HCT116 (cell line): ENCODE data around the gene LTBP1. TPM values are rescaled to one million over a fixed set of nuclear protein-coding genes. Genes with fewer than 3 reads are reported as not detected.

Experiments
- ATAC-seq: fragments of 200-7000 bp; cut with Tn5 transposase; 2 replicates; pipeline ENCODE4 v1.9.1; 2020; ENCODE audit warnings: mild to moderate bottlenecking, moderate library complexity
- BruUV-seq: library from RNA; stranded (reverse); fragments of 400-500 nt; replicated peaks from 2 replicates; lab custom pipeline; 2021; lab: Mats Ljungman, UMichigan
- CTCF ChIA-PET: fragments of 300-600 bp; sonication (Branson Sonifier 250); formaldehyde crosslinking; loops from one replicate; lab custom pipeline; 2021; ENCODE audit warnings: antibody characterized with exemption; lab: Charles Lee
- POLR2A ChIA-PET: fragments of 300-600, 350-600 bp; sonication (Branson Sonifier 250); formaldehyde crosslinking; loops from one replicate; lab custom pipeline; 2021; ENCODE audit warnings: antibody characterized with exemption; lab: Charles Lee
- RAD21 ChIA-PET, 2 experiments: fragments of 300-600 bp; sonication (Branson Sonifier 250); formaldehyde crosslinking; loops; one replicate each; lab custom pipeline; 2023; ENCODE audit warnings: low total read pairs in 2 of 2; ENCODE audit not compliant: uncharacterized antibody in 2 of 2, unreplicated experiment in 2 of 2, low non-redundant PET in 1 of 2; lab: Charles Lee
- DNase-seq: peaks from one replicate; pipeline ENCODE4 v3.0.0-alpha.2; 2010; ENCODE audit warnings: low read depth, low spot score
- H2AFZ ChIP-seq: fragments of 200-600 bp; shearing (Covaris generic), sonication (generic); 2 replicates; pipeline ENCODE4 v1.6.1; 2017; ENCODE audit warnings: low read depth, mixed run types, mixed read lengths, antibody characterized with exemption, low read length; ENCODE audit not compliant: poor library complexity, severe bottlenecking
- H3K27ac ChIP-seq: 2 replicates; pipeline ENCODE4 v1.5.1; 2012; ENCODE audit warnings: low read depth, low read length
- H3K27me3 ChIP-seq: fragments of 200-600 bp; sonication (generic); 2 replicates; pipeline ENCODE4 v1.6.1; 2016; ENCODE audit warnings: mixed run types, low read length, mixed read lengths; ENCODE audit not compliant: insufficient read depth
- H3K36me3 ChIP-seq, 2 experiments: fragments of 200-500 bp in 1 of 2; fragments of 200-600 bp in 1 of 2; sonication (Bioruptor generic) in 1 of 2; sonication (generic) in 1 of 2; 2 replicates each; pipeline versions ENCODE4 v1.5.1 to v1.6.1; 2014 to 2016; ENCODE audit warnings: low read length in 2 of 2, inconsistent platforms in 1 of 2, mixed read lengths in 1 of 2, mixed run types in 1 of 2; ENCODE audit not compliant: insufficient read depth in 2 of 2, control insufficient read depth in 1 of 2
- H3K4me1 ChIP-seq, 2 experiments: fragments of 200-600 bp in 1 of 2; sonication (generic) in 1 of 2; 2 replicates each; pipeline versions ENCODE4 v1.5.1 to v1.6.1; 2012 to 2017; ENCODE audit warnings: low read length in 2 of 2, inconsistent platforms in 1 of 2, mild to moderate bottlenecking in 1 of 2, mixed read lengths in 1 of 2, mixed run types in 1 of 2, moderate library complexity in 1 of 2; ENCODE audit not compliant: insufficient read depth in 2 of 2, control insufficient read depth in 1 of 2
- H3K4me2 ChIP-seq: fragments of 200-600 bp; sonication (generic); 2 replicates; pipeline ENCODE4 v1.6.1; 2017; ENCODE audit warnings: mixed run types, low read length, mixed read lengths
- H3K4me3 ChIP-seq, 2 experiments: fragments of 200-600 bp in 1 of 2; sonication (generic) in 1 of 2; replicated peaks in 1 of 2; 2 replicates each; pipeline ENCODE4 v1.5.1; 2011 to 2016; ENCODE audit warnings: low read length in 2 of 2, control low read depth in 1 of 2, low read depth in 1 of 2, mild to moderate bottlenecking in 1 of 2, mixed read lengths in 1 of 2, mixed run types in 1 of 2
- H3K79me2 ChIP-seq: fragments of 200-600 bp; sonication (generic); 2 replicates; pipeline ENCODE4 v1.6.1; 2017; ENCODE audit warnings: mild to moderate bottlenecking, mixed run types, low read length, moderate library complexity, mixed read lengths; ENCODE audit not compliant: insufficient read depth
- H3K9ac ChIP-seq: fragments of 200-600 bp; sonication (generic); 2 replicates; pipeline ENCODE4 v1.6.1; 2016; ENCODE audit warnings: low read length, mixed read lengths
- H3K9me2 ChIP-seq: fragments of 200-600 bp; sonication (generic), shearing (Covaris generic); 2 replicates; pipeline ENCODE4 v1.6.1; 2017; ENCODE audit warnings: mixed run types, mild to moderate bottlenecking, moderate library complexity; ENCODE audit not compliant: insufficient read depth
- H3K9me3 ChIP-seq, 2 experiments: fragments of 200-500 bp in 1 of 2; fragments of 200-600 bp in 1 of 2; sonication (Bioruptor generic) in 1 of 2; sonication (generic) in 1 of 2; 2 replicates each; pipeline ENCODE4 v1.6.1; 2014 to 2017; ENCODE audit warnings: low read length in 2 of 2, mixed read lengths in 2 of 2, inconsistent platforms in 1 of 2, low read depth in 1 of 2, mild to moderate bottlenecking in 1 of 2, mixed run types in 1 of 2, moderate library complexity in 1 of 2; ENCODE audit not compliant: control insufficient read depth in 1 of 2, insufficient read depth in 1 of 2
- H4K20me1 ChIP-seq: fragments of 200-600 bp; sonication (generic), shearing (Covaris generic); 2 replicates; pipeline ENCODE4 v1.6.1; 2017; ENCODE audit warnings: mixed run types, mild to moderate bottlenecking, moderate library complexity; ENCODE audit not compliant: insufficient read depth
- ATF3 ChIP-seq: IDR thresholded peaks from 2 replicates; pipeline ENCODE4 v1.6.1; 2012
- CEBPB ChIP-seq: IDR thresholded peaks from 2 replicates; pipeline ENCODE4 v1.6.1; 2012; ENCODE audit warnings: low read depth
- CTCF ChIP-seq, 3 experiments: fragments of 200-600 bp in 1 of 3; sonication (generic) in 1 of 3; IDR thresholded peaks in 2 of 3; conservative IDR thresholded peaks in 1 of 3; 2 replicates each; pipeline ENCODE4 v1.5.1; 2012 to 2017; ENCODE audit warnings: low read depth in 2 of 3, low read length in 2 of 3, antibody characterized with exemption in 1 of 3, borderline replicate concordance in 1 of 3, control low read depth in 1 of 3, mild to moderate bottlenecking in 1 of 3, mixed read lengths in 1 of 3, mixed run types in 1 of 3, moderate library complexity in 1 of 3; ENCODE audit not compliant: insufficient read depth in 1 of 3
- EGR1 ChIP-seq: IDR thresholded peaks from 2 replicates; pipeline ENCODE4 v1.6.1; 2012; ENCODE audit warnings: low read depth
- EZH2 ChIP-seq: fragments of 200-600 bp; sonication (generic); IDR thresholded peaks from 2 replicates; pipeline ENCODE4 v1.6.1; 2017; ENCODE audit warnings: antibody characterized with exemption, mixed run types
- EZH2phosphoT487 ChIP-seq: fragments of 200-600 bp; IDR thresholded peaks from 2 replicates; pipeline ENCODE4 v1.6.1; 2018; ENCODE audit warnings: antibody characterized with exemption, borderline replicate concordance
- FOSL1 ChIP-seq: IDR thresholded peaks from 2 replicates; pipeline ENCODE4 v1.6.1; 2012; ENCODE audit warnings: low read depth
- JUND ChIP-seq: IDR thresholded peaks from 2 replicates; pipeline ENCODE4 v1.6.1; 2012
- POLR2A ChIP-seq: IDR thresholded peaks from 2 replicates; pipeline ENCODE4 v1.7.0; 2011; ENCODE audit warnings: borderline replicate concordance; ENCODE audit not compliant: insufficient read depth, insufficient read length; ENCODE audit errors: extremely low read depth
- POLR2AphosphoS5 ChIP-seq: IDR thresholded peaks from 2 replicates; pipeline ENCODE4 v1.6.1; 2011; ENCODE audit warnings: mild to moderate bottlenecking, low read depth, low read length, moderate library complexity
- RAD21 ChIP-seq: IDR thresholded peaks from 2 replicates; pipeline ENCODE4 v1.6.1; 2012; ENCODE audit warnings: low read depth, mild to moderate bottlenecking
- SIN3A ChIP-seq: IDR thresholded peaks from 2 replicates; pipeline ENCODE4 v1.6.1; 2012; ENCODE audit warnings: low read depth
- SRF ChIP-seq: IDR thresholded peaks from 2 replicates; pipeline ENCODE4 v1.6.1; 2012; ENCODE audit warnings: low read depth
- TCF7L2 ChIP-seq: IDR thresholded peaks from 2 replicates; pipeline ENCODE4 v1.7.0; 2011; ENCODE audit warnings: borderline replicate concordance, inconsistent platforms; ENCODE audit not compliant: insufficient read depth, insufficient read length; ENCODE audit errors: extremely low read depth
- ZBTB33 ChIP-seq: IDR thresholded peaks from 2 replicates; pipeline ENCODE4 v1.6.1; 2011; ENCODE audit warnings: mild to moderate bottlenecking, low read length, moderate library complexity; ENCODE audit not compliant: insufficient replicate concordance; ENCODE audit errors: extremely low read depth
- ZFX ChIP-seq: fragments of 450-650 bp; IDR thresholded peaks from 2 replicates; pipeline ENCODE4 v1.6.1; 2017
- ZNF274 ChIP-seq: fragments of 200-500 bp; sonication (Bioruptor generic); IDR thresholded peaks from 2 replicates; pipeline ENCODE4 v1.6.1; 2014; ENCODE audit warnings: mild to moderate bottlenecking, low read depth, low read length, inconsistent platforms
- intact Hi-C: fragments of 100-400 bp; cut with micrococcal nuclease; formaldehyde crosslinking; loops from 2 replicates; pipeline ENCODE4 v1.10.0; 2022
- total RNA-seq: library from RNA; stranded (reverse); gene quantifications from one replicate; pipeline ENCODE4 v1.2.1, GENCODE V29; 2021; ENCODE audit not compliant: unreplicated experiment
- TF ChIP-seq, protein P1 (sequence below): IDR thresholded peaks from 2 replicates; pipeline ENCODE4 v1.6.1; 2012

LTBP1 gene
- total RNA-seq, 1 experiment from 2014 or later = 5.1 TPM

DNA sequence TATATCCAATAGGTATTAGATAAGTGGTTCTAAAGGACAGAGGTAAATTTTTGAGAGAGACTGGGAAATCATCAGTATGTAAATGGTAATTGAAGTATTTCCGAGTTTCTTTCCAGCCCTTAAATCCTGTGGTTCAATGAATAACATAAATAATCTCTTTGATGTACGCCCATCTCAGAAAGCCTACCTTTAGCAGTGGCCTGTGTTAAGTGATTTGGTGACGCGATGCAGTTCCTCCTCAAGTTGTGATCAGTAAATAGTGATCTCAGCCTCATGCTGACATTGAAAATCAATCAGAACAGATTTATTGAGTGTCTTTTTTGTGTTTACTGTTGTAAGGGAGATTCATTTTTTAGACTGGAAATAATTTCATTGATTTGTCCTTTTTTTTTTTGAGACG lies 392.5 kb downstream of the LTBP1 start:
- BruUV-seq = no TSS peak
- intact Hi-C loops = no loop called here
- no peaks in the 10 kb centered on the region for H3K27me3 ChIP-seq
- H3K9me2 ChIP-seq = no peaks in the 10 kb centered on the region
- H3K36me3 ChIP-seq = no peaks in the 10 kb centered on the region
- H3K79me2 ChIP-seq = no peaks in the 10 kb centered on the region
- RAD21 ChIA-PET = no interaction called here
- TF ChIP-seq ZNF274 = no peak
- CTCF ChIA-PET = no interaction called here
- H3K4me3 ChIP-seq = no peak overlapping the region
- DNase-seq (no peak), ATAC-seq (no peak)
- H3K27ac ChIP-seq = no peak overlapping the region
- no peak overlapping the region for H3K9ac ChIP-seq
- H3K4me2 ChIP-seq = no peak overlapping the region
- no peaks in the 10 kb centered on the region for H3K4me1 ChIP-seq
- no peaks in the 10 kb centered on the region for H3K9me3 ChIP-seq
- H4K20me1 ChIP-seq = no peaks in the 10 kb centered on the region
- H2AFZ ChIP-seq = no peak overlapping the region
- POLR2A ChIA-PET = no interaction called here

DNA sequence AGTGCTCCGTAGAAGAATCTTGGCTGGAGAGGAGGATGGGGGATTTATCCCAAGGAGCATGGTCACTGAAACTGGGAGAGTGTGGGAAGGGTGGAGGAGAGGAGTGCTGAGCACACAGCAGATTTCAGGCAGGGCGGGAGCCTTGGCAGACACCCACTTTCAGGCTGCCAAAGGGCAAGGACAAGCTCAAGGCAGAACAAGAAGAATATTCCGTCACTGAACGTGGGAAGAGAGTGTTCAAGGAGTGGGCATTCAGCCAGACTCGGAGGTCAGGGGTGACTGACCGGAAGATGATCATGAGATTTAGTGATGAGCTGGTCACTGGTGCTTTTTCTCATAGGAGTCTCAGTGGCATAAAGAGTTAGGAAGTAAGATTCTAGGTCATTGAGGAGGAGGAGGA lies 393.5 kb downstream of the LTBP1 start:
- H3K79me2 ChIP-seq = no peaks in the 10 kb centered on the region
- CTCF ChIA-PET = no interaction called here
- no peak overlapping the region for H2AFZ ChIP-seq
- no peaks in the 10 kb centered on the region for H3K27me3 ChIP-seq
- no peaks in the 10 kb centered on the region for H3K36me3 ChIP-seq
- no peak overlapping the region for H3K4me2 ChIP-seq
- ATAC-seq (no peak), DNase-seq (no peak)
- BruUV-seq = no TSS peak
- no peaks in the 10 kb centered on the region for H4K20me1 ChIP-seq
- H3K27ac ChIP-seq = no peak overlapping the region
- RAD21 ChIA-PET = no interaction called here
- H3K4me1 ChIP-seq = no peaks in the 10 kb centered on the region
- no peak overlapping the region for H3K4me3 ChIP-seq
- H3K9ac ChIP-seq = no peak overlapping the region
- intact Hi-C loops = no loop called here
- no peaks in the 10 kb centered on the region for H3K9me3 ChIP-seq
- POLR2A ChIA-PET = no interaction called here
- no peaks in the 10 kb centered on the region for H3K9me2 ChIP-seq
- TF ChIP-seq TCF7L2 = no peak
- TF ChIP-seq EZH2phosphoT487 = no peak
- TF ChIP-seq SIN3A = no peak
- no peak for TF ChIP-seq RAD21
- no peak for TF ChIP-seq ZBTB33
- no peak for TF ChIP-seq EGR1
- no peak for TF ChIP-seq CEBPB
- TF ChIP-seq SRF = no peak
- TF ChIP-seq POLR2AphosphoS5 = no peak
- TF ChIP-seq POLR2A = no peak
- TF ChIP-seq ZFX = no peak
- TF ChIP-seq FOSL1 = no peak
- no peak for TF ChIP-seq CTCF (IDR thresholded peaks at IDR 0.05 in 2 of 3, conservative IDR thresholded peaks at IDR 0.05 in 1 of 3; ENCODE audit: borderline replicate concordance in 1 of 3, insufficient read depth in 1 of 3, low read depth in 2 of 3, low read length in 2 of 3)
- no peak for TF ChIP-seq ATF3
- no peak for TF ChIP-seq JUND
- TF ChIP-seq, protein P1, sequence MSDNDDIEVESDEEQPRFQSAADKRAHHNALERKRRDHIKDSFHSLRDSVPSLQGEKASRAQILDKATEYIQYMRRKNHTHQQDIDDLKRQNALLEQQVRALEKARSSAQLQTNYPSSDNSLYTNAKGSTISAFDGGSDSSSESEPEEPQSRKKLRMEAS = no peak
- no peak for TF ChIP-seq EZH2
